GM12878 (cell line): ENCODE results near the gene ITPKB. TPM values are rescaled to one million over a fixed set of nuclear protein-coding genes. Genes with fewer than 3 reads are reported as not detected.

Source experiments
- ATAC-seq: fragments of 200-7000 bp; cut with Tn5 transposase; 3 replicates; pipeline ENCODE4 v1.9.1; 2020; ENCODE audit warnings: mild to moderate bottlenecking, moderate library complexity
- BruUV-seq: library from RNA; stranded (reverse); fragments of 400-500 nt; replicated peaks from 2 replicates; lab custom pipeline; 2021; lab: Mats Ljungman, UMichigan
- CTCF ChIA-PET: fragments of 300-600 bp; sonication (Branson Sonifier 250); formaldehyde crosslinking; extraction: SDS; loops from one replicate; lab custom pipeline; 2021; ENCODE audit warnings: inconsistent platforms; lab: Yijun Ruan, JAX
- POLR2A ChIA-PET: fragments of 350-600 bp; formaldehyde crosslinking; extraction: SDS; loops from one replicate; lab custom pipeline; 2021; ENCODE audit warnings: inconsistent platforms; lab: Charles Lee
- RAD21 ChIA-PET: fragments of 300-600 bp; sonication (Branson Sonifier 250); formaldehyde crosslinking; loops from one replicate; lab custom pipeline; 2023; ENCODE audit warnings: antibody characterized with exemption; ENCODE audit not compliant: unreplicated experiment; lab: Charles Lee
- SMC1A ChIA-PET: fragments of 300-600 bp; sonication (Branson Sonifier 250); formaldehyde crosslinking; loops from one replicate; lab custom pipeline; 2023; ENCODE audit not compliant: unreplicated experiment, uncharacterized antibody; lab: Charles Lee
- DNase-seq: peaks from one replicate; pipeline ENCODE4 v3.0.0-alpha.2; 2011; ENCODE audit warnings: low read depth, low spot score
- FAIRE-seq: peaks from 3 replicates; lab custom pipeline; 2011; peaks lifted over from hg19 to GRCh38; lab: Jason Lieb, UNC
- H2AFZ ChIP-seq: 2 replicates; pipeline ENCODE4 v1.6.0; 2011; ENCODE audit warnings: low read depth, low read length, control low read depth; ENCODE audit not compliant: control insufficient read depth
- H3K27ac ChIP-seq: 2 replicates; pipeline ENCODE4 v1.5.1; 2011; ENCODE audit warnings: control low read depth; ENCODE audit not compliant: control insufficient read depth, insufficient read depth
- H3K27me3 ChIP-seq, 2 experiments: replicated peaks in 1 of 2; 2 replicates each; pipeline versions ENCODE4 v1.6.0 to v1.6.1; 2011; ENCODE audit warnings: low read length in 1 of 2; ENCODE audit not compliant: control insufficient read depth in 2 of 2, insufficient read depth in 2 of 2
- H3K36me3 ChIP-seq, 2 experiments: 2 replicates each; pipeline ENCODE4 v1.5.1; 2011; ENCODE audit warnings: low read length in 1 of 2; ENCODE audit not compliant: control insufficient read depth in 2 of 2, insufficient read depth in 2 of 2
- H3K4me1 ChIP-seq: 2 replicates; pipeline ENCODE4 v1.6.1; 2011; ENCODE audit warnings: mild to moderate bottlenecking, low read length, moderate library complexity, mixed read lengths; ENCODE audit not compliant: control insufficient read depth, insufficient read depth
- H3K4me2 ChIP-seq: 2 replicates; pipeline ENCODE4 v1.6.0; 2011; ENCODE audit warnings: control low read depth; ENCODE audit not compliant: control insufficient read depth, insufficient read depth
- H3K4me3 ChIP-seq: fragments of 200-600 bp; sonication (generic); 2 replicates; pipeline ENCODE4 v1.5.1; 2016
- H3K79me2 ChIP-seq: 2 replicates; pipeline ENCODE4 v1.6.0; 2011; ENCODE audit warnings: low read length; ENCODE audit not compliant: control insufficient read depth, insufficient read depth
- H3K9ac ChIP-seq: 2 replicates; pipeline ENCODE4 v1.8.0; 2011; ENCODE audit warnings: low read length, control low read depth, mixed read lengths; ENCODE audit not compliant: control insufficient read depth, insufficient read depth
- H3K9me3 ChIP-seq: replicated peaks from 3 replicates; pipeline ENCODE4 v1.5.1; 2011; ENCODE audit warnings: mild to moderate bottlenecking, low read length; ENCODE audit not compliant: control insufficient read depth, insufficient read depth
- H4K20me1 ChIP-seq: 2 replicates; pipeline ENCODE4 v1.6.0; 2011; ENCODE audit not compliant: control insufficient read depth, insufficient read depth
- ASH2L ChIP-seq: fragments of 300-600, 200-600 bp; sonication (generic); IDR thresholded peaks from 2 replicates; pipeline ENCODE4 v1.6.1; 2017; ENCODE audit warnings: low read depth, mild to moderate bottlenecking, borderline replicate concordance
- POLR2A ChIP-seq: IDR thresholded peaks from 2 replicates; pipeline ENCODE4 v1.6.1; 2011; ENCODE audit warnings: low read depth, mild to moderate bottlenecking, low read length
- ZSCAN29 ChIP-seq: fragments of 450-650 bp; IDR thresholded peaks from 2 replicates; pipeline ENCODE4 v1.6.1; 2017; ENCODE audit warnings: mild to moderate bottlenecking, moderate library complexity
- WGBS: methylation state at CpG from one replicate; pipeline ENCODE4 v1.1.6; 2016; ENCODE audit warnings: low lambda C conversion rate; ENCODE audit not compliant: insufficient replicate concordance, insufficient coverage; ENCODE audit errors: missing lambda C conversion rate; 5-methylcytosine and 5-hydroxymethylcytosine counted together
- in situ Hi-C: fragments of 300-500 bp; cut with MboI; formaldehyde crosslinking; loops from 9 replicates; pipeline ENCODE4 v1.14.3; 2018; ENCODE audit warnings: mixed read lengths
- intact Hi-C: fragments of 100-400 bp; cut with micrococcal nuclease; formaldehyde crosslinking; loops from one replicate; pipeline ENCODE4 v1.14.2; 2022; ENCODE audit not compliant: unreplicated experiment
- polyA plus RNA-seq, 11 experiments: library from polyadenylated mRNA; depleted of rRNA in 4 of 11; unstranded in 6 of 11; stranded (reverse) in 5 of 11; fragments of >200 nt; fragmentation: Nextera tagmentation in 4 of 11; fragmentation: Illumina TruSeq in 1 of 11; extraction: Ambion mirVana in 4 of 11; extraction: Trizol in 1 of 11; gene quantifications; 1 replicate in 1 of 11; 2 replicates in 10 of 11; pipeline versions ENCODE4 v1.2.1 to v1.2.3, GENCODE V29; 2011 to 2016; ENCODE audit warnings: inconsistent platforms in 2 of 11, missing spikeins in 2 of 11, low read depth in 1 of 11
- total RNA-seq, 4 experiments: library from RNA; depleted of rRNA in 3 of 4; stranded (reverse); fragments of >200 nt in 3 of 4; fragmentation: Illumina TruSeq in 1 of 4; extraction: Trizol in 1 of 4; gene quantifications; 2 replicates each; pipeline versions ENCODE4 v1.2.1 to v1.2.3, GENCODE V29; 2013 to 2021
- TF ChIP-seq, protein P1 (sequence below): fragments of 450-650 bp; IDR thresholded peaks from 2 replicates; pipeline ENCODE4 v1.6.1; 2018; ENCODE audit warnings: borderline replicate concordance, mild to moderate bottlenecking; ENCODE audit not compliant: partially characterized antibody
- TF ChIP-seq, protein P2 (sequence below): fragments of 450-650 bp; IDR thresholded peaks from 2 replicates; pipeline ENCODE4 v1.6.1; 2017; ENCODE audit warnings: mild to moderate bottlenecking, moderate library complexity

Gene ITPKB
- total and polyA plus RNA-seq, 10 of the 15 experiments (the other 5 are each of a cell fraction or from before 2014, with no cell fraction given) = 1.3 to 38.7 (median 12.9) TPM

- peaks cover 42% of the 10 kb centered on the region for H3K79me2 ChIP-seq
- DNase-seq = no peak
- in situ Hi-C loops = no loop called here
- peaks cover 61% of the 10 kb centered on the region for H3K4me1 ChIP-seq
- BruUV-seq = no TSS peak
- TF ChIP-seq POLR2A (no peak), ZSCAN29 (no peak)
- TF ChIP-seq, all 136 proteins: peak for 0
- intact Hi-C loops = no loop called here
- Histone ChIP-seq H3K4me2 (no peak overlapping the region), H3K27me3 (no peaks in the 10 kb centered on the region), H3K36me3 (peaks cover 5 to 10% of the 10 kb centered on the region in 2 experiments; a peak in 2 of 4 replicates), H3K27ac (no peak overlapping the region), H2AFZ (no peak overlapping the region), H3K4me3 (no peak overlapping the region), H3K9ac (no peak overlapping the region), H4K20me1 (peaks cover 3% of the 10 kb centered on the region; the same call in 1 of the 2 replicates), H3K9me3 (no peaks in the 10 kb centered on the region)
- ChIA-PET RAD21 (interaction anchor here (0.5 to 4.2 kb wide), 8 partner anchors 17 to 164 kb away, joined by 3 to 30 read pairs (median 16); no protein-coding TSS in a partner anchor), SMC1A (interaction anchor here (1.0 to 5.2 kb wide), 8 partner anchors 8 to 164 kb away, joined by 3 to 67 read pairs (median 6); no protein-coding TSS in a partner anchor), POLR2A (interaction anchor here (1.1 to 3.7 kb wide), 4 partner anchors 16 to 72 kb away, joined by 3 to 13 read pairs (median 5); no protein-coding TSS in a partner anchor), CTCF (interaction anchor here (1.1 to 2.5 kb wide), 8 partner anchors 8 to 166 kb away, joined by 4 to 12 read pairs (median 7); partner anchors contain the start of gene ITPKB)
- ATAC-seq = no peak
- WGBS = 100% methylated on average over 2 of the region's 2 CpGs
- FAIRE-seq = no peak
These were observed 77.8 kb downstream of the ITPKB start for GRCh38 chr1:226661271-226661670.

GRCh38 chr1:226660410-226661182 lies 78.5 kb downstream of the ITPKB start:
- BruUV-seq = no TSS peak
- no peak for FAIRE-seq
- SMC1A ChIA-PET = interaction anchor here (1.0 to 5.2 kb wide), 6 partner anchors 7 to 165 kb away, joined by 3 to 67 read pairs (median 6); no protein-coding TSS in a partner anchor
- Histone ChIP-seq H2AFZ (no peak overlapping the region), H3K36me3 (peaks cover 5 to 15% of the 10 kb centered on the region in 2 experiments; a peak in 3 of 4 replicates), H3K27me3 (no peaks in the 10 kb centered on the region), H3K9me3 (no peaks in the 10 kb centered on the region), H3K9ac (no peak overlapping the region), H3K4me2 (no peak overlapping the region), H3K79me2 (peaks cover 40% of the 10 kb centered on the region), H3K4me1 (peaks cover 63% of the 10 kb centered on the region), H3K27ac (no peak overlapping the region; the same call in 1 of the 2 replicates), H4K20me1 (no peaks in the 10 kb centered on the region; the same call in 1 of the 2 replicates), H3K4me3 (no peak overlapping the region)
- ATAC-seq = no peak
- 92% methylated on average over 17 of the region's 17 CpGs for WGBS
- no peak for DNase-seq
- intact Hi-C loops = no loop called here
- in situ Hi-C loops = no loop called here
- RAD21 ChIA-PET = interaction anchor here (0.5 to 3.8 kb wide), 6 partner anchors 17 to 164 kb away, joined by 3 to 30 read pairs (median 10); no protein-coding TSS in a partner anchor
- CTCF ChIA-PET = interaction anchor here (1.1 to 2.5 kb wide), 5 partner anchors 7 to 166 kb away, joined by 4 to 12 read pairs (median 7); no protein-coding TSS in a partner anchor
- POLR2A ChIA-PET = interaction anchor here (1.1 to 3.7 kb wide), 3 partner anchors 16 to 28 kb away, joined by 3 to 13 read pairs (median 5); no protein-coding TSS in a partner anchor
- no peak for TF ChIP-seq ASH2L
- TF ChIP-seq, protein P1, sequence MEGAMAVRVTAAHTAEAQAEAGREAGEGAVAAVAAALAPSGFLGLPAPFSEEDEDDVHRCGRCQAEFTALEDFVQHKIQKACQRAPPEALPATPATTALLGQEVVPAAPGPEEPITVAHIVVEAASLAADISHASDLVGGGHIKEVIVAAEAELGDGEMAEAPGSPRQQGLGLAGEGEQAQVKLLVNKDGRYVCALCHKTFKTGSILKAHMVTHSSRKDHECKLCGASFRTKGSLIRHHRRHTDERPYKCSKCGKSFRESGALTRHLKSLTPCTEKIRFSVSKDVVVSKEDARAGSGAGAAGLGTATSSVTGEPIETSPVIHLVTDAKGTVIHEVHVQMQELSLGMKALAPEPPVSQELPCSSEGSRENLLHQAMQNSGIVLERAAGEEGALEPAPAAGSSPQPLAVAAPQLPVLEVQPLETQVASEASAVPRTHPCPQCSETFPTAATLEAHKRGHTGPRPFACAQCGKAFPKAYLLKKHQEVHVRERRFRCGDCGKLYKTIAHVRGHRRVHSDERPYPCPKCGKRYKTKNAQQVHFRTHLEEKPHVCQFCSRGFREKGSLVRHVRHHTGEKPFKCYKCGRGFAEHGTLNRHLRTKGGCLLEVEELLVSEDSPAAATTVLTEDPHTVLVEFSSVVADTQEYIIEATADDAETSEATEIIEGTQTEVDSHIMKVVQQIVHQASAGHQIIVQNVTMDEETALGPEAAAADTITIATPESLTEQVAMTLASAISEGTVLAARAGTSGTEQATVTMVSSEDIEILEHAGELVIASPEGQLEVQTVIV = no peak
- TF ChIP-seq, protein P2, sequence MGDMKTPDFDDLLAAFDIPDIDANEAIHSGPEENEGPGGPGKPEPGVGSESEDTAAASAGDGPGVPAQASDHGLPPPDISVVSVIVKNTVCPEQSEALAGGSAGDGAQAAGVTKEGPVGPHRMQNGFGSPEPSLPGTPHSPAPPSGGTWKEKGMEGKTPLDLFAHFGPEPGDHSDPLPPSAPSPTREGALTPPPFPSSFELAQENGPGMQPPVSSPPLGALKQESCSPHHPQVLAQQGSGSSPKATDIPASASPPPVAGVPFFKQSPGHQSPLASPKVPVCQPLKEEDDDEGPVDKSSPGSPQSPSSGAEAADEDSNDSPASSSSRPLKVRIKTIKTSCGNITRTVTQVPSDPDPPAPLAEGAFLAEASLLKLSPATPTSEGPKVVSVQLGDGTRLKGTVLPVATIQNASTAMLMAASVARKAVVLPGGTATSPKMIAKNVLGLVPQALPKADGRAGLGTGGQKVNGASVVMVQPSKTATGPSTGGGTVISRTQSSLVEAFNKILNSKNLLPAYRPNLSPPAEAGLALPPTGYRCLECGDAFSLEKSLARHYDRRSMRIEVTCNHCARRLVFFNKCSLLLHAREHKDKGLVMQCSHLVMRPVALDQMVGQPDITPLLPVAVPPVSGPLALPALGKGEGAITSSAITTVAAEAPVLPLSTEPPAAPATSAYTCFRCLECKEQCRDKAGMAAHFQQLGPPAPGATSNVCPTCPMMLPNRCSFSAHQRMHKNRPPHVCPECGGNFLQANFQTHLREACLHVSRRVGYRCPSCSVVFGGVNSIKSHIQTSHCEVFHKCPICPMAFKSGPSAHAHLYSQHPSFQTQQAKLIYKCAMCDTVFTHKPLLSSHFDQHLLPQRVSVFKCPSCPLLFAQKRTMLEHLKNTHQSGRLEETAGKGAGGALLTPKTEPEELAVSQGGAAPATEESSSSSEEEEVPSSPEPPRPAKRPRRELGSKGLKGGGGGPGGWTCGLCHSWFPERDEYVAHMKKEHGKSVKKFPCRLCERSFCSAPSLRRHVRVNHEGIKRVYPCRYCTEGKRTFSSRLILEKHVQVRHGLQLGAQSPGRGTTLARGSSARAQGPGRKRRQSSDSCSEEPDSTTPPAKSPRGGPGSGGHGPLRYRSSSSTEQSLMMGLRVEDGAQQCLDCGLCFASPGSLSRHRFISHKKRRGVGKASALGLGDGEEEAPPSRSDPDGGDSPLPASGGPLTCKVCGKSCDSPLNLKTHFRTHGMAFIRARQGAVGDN = no peak
